Measurements from ENCODE around the gene KIAA0232. TPM values are rescaled to one million over a fixed set of nuclear protein-coding genes. Genes with fewer than 3 reads are reported as not detected.
"Not testable (repeated sequence)": the region's sequence is repeated elsewhere in the genome, so short reads cannot be mapped to it uniquely, and the experiment has no call there.

Gene KIAA0232
- total RNA-seq, 4 donors from 2014 or later = 34.6 to 54.0 (median 47.8) TPM

DNA sequence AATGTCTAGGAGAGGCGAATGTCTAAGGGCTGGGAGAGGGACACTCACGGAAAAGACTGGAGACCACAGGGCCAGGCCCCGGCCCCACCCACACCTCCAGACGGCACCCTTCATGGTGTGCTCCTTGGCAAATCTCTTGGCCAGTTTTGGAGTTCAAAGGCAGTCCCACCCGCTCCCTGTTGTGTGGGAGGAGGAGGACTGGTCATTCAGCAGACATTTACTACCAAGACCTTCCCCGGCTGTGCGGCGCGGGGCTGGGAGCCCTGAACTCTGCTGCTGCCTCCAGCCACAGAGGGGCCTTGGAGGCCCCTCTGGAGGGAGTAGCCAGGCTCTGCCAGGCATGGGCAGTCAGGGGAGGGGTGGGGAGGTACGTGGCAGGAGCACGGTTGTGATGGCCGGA lies 118.4 kb downstream of the KIAA0232 start:
- Histone ChIP-seq H3K27me3 (peaks cover 0 to under 1% (median 0%) of the 10 kb centered on the region in 4 donors), H3K4me1 (no peaks in the 10 kb centered on the region), H3K9me3 (no peaks in the 10 kb centered on the region), H3K27ac (replicated peaks in 1 of 4) (no peak overlapping the region), H3K4me3 (no peak overlapping the region), H3K36me3 (no peaks in the 10 kb centered on the region)
- intact Hi-C loops (cut with DNase I) = no loop called here
- no peak for DNase-seq (ENCODE audit: extremely low spot score)
- TF ChIP-seq POLR2A (IDR thresholded peaks at IDR 0.05; ENCODE audit: low read depth) = no peak
- TF ChIP-seq POLR2AphosphoS5 (IDR thresholded peaks at IDR 0.05) = no peak
- TF ChIP-seq EP300 (IDR thresholded peaks at IDR 0.05) = no peak
- TF ChIP-seq, protein P1, sequence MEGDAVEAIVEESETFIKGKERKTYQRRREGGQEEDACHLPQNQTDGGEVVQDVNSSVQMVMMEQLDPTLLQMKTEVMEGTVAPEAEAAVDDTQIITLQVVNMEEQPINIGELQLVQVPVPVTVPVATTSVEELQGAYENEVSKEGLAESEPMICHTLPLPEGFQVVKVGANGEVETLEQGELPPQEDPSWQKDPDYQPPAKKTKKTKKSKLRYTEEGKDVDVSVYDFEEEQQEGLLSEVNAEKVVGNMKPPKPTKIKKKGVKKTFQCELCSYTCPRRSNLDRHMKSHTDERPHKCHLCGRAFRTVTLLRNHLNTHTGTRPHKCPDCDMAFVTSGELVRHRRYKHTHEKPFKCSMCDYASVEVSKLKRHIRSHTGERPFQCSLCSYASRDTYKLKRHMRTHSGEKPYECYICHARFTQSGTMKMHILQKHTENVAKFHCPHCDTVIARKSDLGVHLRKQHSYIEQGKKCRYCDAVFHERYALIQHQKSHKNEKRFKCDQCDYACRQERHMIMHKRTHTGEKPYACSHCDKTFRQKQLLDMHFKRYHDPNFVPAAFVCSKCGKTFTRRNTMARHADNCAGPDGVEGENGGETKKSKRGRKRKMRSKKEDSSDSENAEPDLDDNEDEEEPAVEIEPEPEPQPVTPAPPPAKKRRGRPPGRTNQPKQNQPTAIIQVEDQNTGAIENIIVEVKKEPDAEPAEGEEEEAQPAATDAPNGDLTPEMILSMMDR (IDR thresholded peaks at IDR 0.05) = no peak
- 88% methylated on average over 12 of the region's 12 CpGs for WGBS

- Histone ChIP-seq H3K4me1 (no peaks in the 10 kb centered on the region), H3K27me3 (peaks cover 0 to 5% (median 0%) of the 10 kb centered on the region in 4 donors), H3K4me3 (no peak overlapping the region), H3K36me3 (no peaks in the 10 kb centered on the region), H3K9me3 (no peaks in the 10 kb centered on the region), H3K27ac (replicated peaks in 1 of 4) (no peak overlapping the region)
- no peak for DNase-seq (ENCODE audit: extremely low spot score)
- TF ChIP-seq POLR2A (IDR thresholded peaks at IDR 0.05; ENCODE audit: low read depth) (no peak), EP300 (IDR thresholded peaks at IDR 0.05) (no peak), POLR2AphosphoS5 (IDR thresholded peaks at IDR 0.05) (no peak)
- TF ChIP-seq, protein P1 (IDR thresholded peaks at IDR 0.05) = no peak
- 71% methylated on average over 13 of the region's 24 CpGs for WGBS
- intact Hi-C loops (cut with DNase I) = no loop called here
Observed at GRCh38 chr4:6901669-6902317, 119.3 kb downstream of the KIAA0232 start.

DNA sequence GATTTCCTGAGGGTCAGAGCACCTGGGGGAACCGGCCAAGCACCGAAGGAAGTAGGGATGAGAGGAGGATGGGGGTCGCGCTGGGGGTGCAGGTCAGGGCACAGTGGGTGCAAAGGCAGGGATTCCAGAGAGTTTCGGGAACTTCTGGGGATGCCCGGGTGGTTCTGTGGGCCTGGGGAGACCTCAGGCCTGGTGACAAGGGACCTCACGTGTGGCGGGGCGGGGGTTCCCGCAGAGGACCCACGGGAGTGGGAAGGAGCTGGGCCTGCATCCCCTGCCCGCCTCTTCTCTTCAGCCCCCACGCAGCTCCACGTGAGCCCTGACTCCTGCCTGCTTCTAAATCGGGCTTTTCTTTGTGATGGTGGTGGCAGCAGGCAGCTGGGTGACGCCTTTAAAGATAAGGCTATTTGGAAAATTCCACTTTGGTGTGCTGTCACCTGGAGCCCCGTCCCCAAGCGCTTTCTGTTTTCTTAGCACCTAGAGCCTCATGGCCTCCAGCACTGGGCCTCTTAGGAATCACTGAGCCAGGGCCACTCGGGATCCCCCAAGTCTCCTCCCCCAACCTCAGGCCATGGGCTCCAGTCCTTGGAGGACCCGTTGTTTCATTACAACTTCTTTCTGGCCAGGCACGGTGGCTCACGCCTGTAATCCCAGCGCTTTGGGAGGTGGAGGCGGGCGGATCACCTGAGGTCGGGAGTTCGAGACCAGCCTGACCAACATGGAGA lies 120.0 kb downstream of the KIAA0232 start:
- Histone ChIP-seq H3K27ac (replicated peaks in 1 of 4) (no peak overlapping the region), H3K36me3 (no peaks in the 10 kb centered on the region), H3K9me3 (no peaks in the 10 kb centered on the region), H3K4me3 (no peak overlapping the region), H3K4me1 (peaks cover 0 to 3% (median 2%) of the 10 kb centered on the region in 4 donors), H3K27me3 (peaks cover 0 to 5% (median 0%) of the 10 kb centered on the region in 4 donors)
- DNase-seq (ENCODE audit: extremely low spot score) = no peak
- intact Hi-C loops (cut with DNase I) = no loop called here
- TF ChIP-seq POLR2A (IDR thresholded peaks at IDR 0.05; ENCODE audit: low read depth) (no peak), POLR2AphosphoS5 (IDR thresholded peaks at IDR 0.05) (no peak), EP300 (IDR thresholded peaks at IDR 0.05) (no peak)
- TF ChIP-seq, protein P1 (IDR thresholded peaks at IDR 0.05) = no peak
- 83% methylated on average over 23 of the region's 27 CpGs for WGBS

- Histone ChIP-seq H3K36me3 (no peaks in the 10 kb centered on the region), H3K27ac (replicated peaks in 1 of 4) (no peak overlapping the region), H3K9me3 (no peaks in the 10 kb centered on the region), H3K4me1 (peaks cover 16 to 27% (median 25%) of the 10 kb centered on the region in 4 donors), H3K4me3 (no peak overlapping the region), H3K27me3 (peaks cover 0 to 5% (median 0%) of the 10 kb centered on the region in 4 donors)
- no peak for DNase-seq (ENCODE audit: extremely low spot score)
- 86% methylated on average over 13 of the region's 13 CpGs for WGBS
- intact Hi-C loops (cut with DNase I) = no loop called here
- TF ChIP-seq POLR2AphosphoS5 (IDR thresholded peaks at IDR 0.05) = no peak
- no peak for TF ChIP-seq POLR2A (IDR thresholded peaks at IDR 0.05; ENCODE audit: low read depth)
Observed at GRCh38 chr4:6905516-6906445, 123.3 kb downstream of the KIAA0232 start.

GRCh38 chr4:6906486-6906885 lies 124.0 kb downstream of the KIAA0232 start:
- H3K27ac ChIP-seq (replicated peaks in 1 of 4); H3K36me3 ChIP-seq; H3K4me3 ChIP-seq; H3K27me3 ChIP-seq; DNase-seq (ENCODE audit: extremely low spot score); intact Hi-C loops (cut with DNase I); H3K9me3 ChIP-seq: not testable (repeated sequence)
- H3K4me1 ChIP-seq = peaks cover 22 to 34% (median 32%) of the 10 kb centered on the region in 4 donors
- 97% methylated on average over 6 of the region's 6 CpGs for WGBS

Measured in esophagus muscularis mucosa (tissue), 4 donors.